Fibroblast of the aortic adventitia (primary cell): Measurements from ENCODE around the gene SYNE1. TPM values are rescaled to one million over a fixed set of nuclear protein-coding genes. Genes with fewer than 3 reads are reported as not detected.
A peak's percentile ranks its signal among the peaks of the same experiment; 100 is the strongest.
"Not testable (repeated sequence)": the region's sequence is repeated elsewhere in the genome, so short reads cannot be mapped to it uniquely, and the experiment has no call there.

Experiments used
- DNase-seq: peaks from one replicate; pipeline ENCODE4 v3.0.0-alpha.2; 2010; ENCODE audit warnings: low read depth
- H3K4me3 ChIP-seq: 2 replicates; pipeline ENCODE4 v1.5.1; 2011; ENCODE audit warnings: low read depth, mild to moderate bottlenecking, control low read depth, low read length, moderate library complexity
- CTCF ChIP-seq: IDR thresholded peaks from 2 replicates; pipeline ENCODE4 v1.5.1; 2011; ENCODE audit warnings: mild to moderate bottlenecking, low read length, control low read depth, inconsistent platforms; ENCODE audit not compliant: insufficient read depth
- total RNA-seq: library from RNA; depleted of rRNA; stranded (reverse); fragments of >200 nt; gene quantifications from 2 replicates; pipeline ENCODE4 v1.2.3, GENCODE V29; 2012; ENCODE audit warnings: low replicate concordance

The SYNE1 gene
- total RNA-seq, 1 donor: 193 TPM

- DNase-seq: peak; percentile 35
- TF ChIP-seq CTCF: no peak
- H3K4me3 ChIP-seq: no peak overlapping the region
Measured at GRCh38 chr6:152671171-152671570, 34.0 kb upstream of the SYNE1 start.

- TF ChIP-seq CTCF: peak; percentile 46
- peak; percentile 64 for DNase-seq
- no peak overlapping the region for H3K4me3 ChIP-seq
Measured at GRCh38 chr6:152669895-152670294, 32.7 kb upstream of the SYNE1 start.

- H3K4me3 ChIP-seq: no peak overlapping the region
- TF ChIP-seq CTCF: no peak
- DNase-seq: no peak
Measured at GRCh38 chr6:152661776-152662175, 24.6 kb upstream of the SYNE1 start.

GRCh38 chr6:152651986-152652385, 14.8 kb upstream of the SYNE1 start:
- peak; percentile 23 for DNase-seq
- no peak for TF ChIP-seq CTCF
- no peak overlapping the region for H3K4me3 ChIP-seq

GRCh38 chr6:152648105-152648504, 10.9 kb upstream of the SYNE1 start:
- no peak for TF ChIP-seq CTCF
- H3K4me3 ChIP-seq: no peak overlapping the region
- DNase-seq: peak; percentile 55

GRCh38 chr6:152646732-152647131, 9.6 kb upstream of the SYNE1 start:
- DNase-seq: not testable (repeated sequence)

GRCh38 chr6:152642578-152643375, 5.6 kb upstream of the SYNE1 start:
- DNase-seq: peak; percentile 60
- peak; percentile 58 for TF ChIP-seq CTCF

More at GRCh38 chr6:152646732-152647131, 9.6 kb upstream of the SYNE1 start:
- H3K4me3 ChIP-seq: not testable (repeated sequence)

More at GRCh38 chr6:152642578-152643375, 5.6 kb upstream of the SYNE1 start:
- H3K4me3 ChIP-seq: no peak overlapping the region
